KOPT-K1 (cell line): ENCODE data around the gene TRAPPC13.
"Not testable (repeated sequence)": the region's sequence is repeated elsewhere in the genome, so short reads cannot be mapped to it uniquely, and the experiment has no call there.

ENCODE experiments used
- H3K27ac ChIP-seq: fragments of 200-600 bp; sonication (generic); 2 replicates; pipeline ENCODE4 v1.5.1; 2016; ENCODE audit warnings: antibody characterized with exemption, mild to moderate bottlenecking, low read depth, low read length; ENCODE audit not compliant: poor library complexity, severe bottlenecking
- H3K36me3 ChIP-seq: fragments of 200-600 bp; sonication (generic); 2 replicates; pipeline ENCODE4 v1.5.1; 2017; ENCODE audit warnings: antibody characterized with exemption, mild to moderate bottlenecking, low read length, moderate library complexity; ENCODE audit not compliant: insufficient read depth
- H3K9me3 ChIP-seq: fragments of 200-600 bp; sonication (generic); 2 replicates; pipeline ENCODE4 v1.5.1; 2017; ENCODE audit warnings: antibody characterized with exemption, low read length, mild to moderate bottlenecking; ENCODE audit not compliant: insufficient read depth, poor library complexity, severe bottlenecking

Gene TRAPPC13

GRCh38 chr5:65624571-65625555 is at the start of gene TRAPPC13, which contains the start of gene SHLD3:
Gene TRAPPC13, plus strand, starts transcription at chr5:65625027. Its CDS starts 34 bp downstream, at chr5:65625061.
Gene SHLD3, plus strand, starts transcription at chr5:65625027. Its CDS starts 4,561 bp downstream, at chr5:65629588.
- H3K36me3 ChIP-seq, result peaks cover 15% of the 10 kb centered on the region
- peak within 1 kb of the TSS; percentile 76 for H3K27ac ChIP-seq
- H3K9me3 ChIP-seq, result no peaks in the 10 kb centered on the region

GRCh38 chr5:65577141-65577540 is 47.7 kb upstream of the TRAPPC13 start:
- H3K36me3 ChIP-seq, result peaks cover 86% of the 10 kb centered on the region

GRCh38 chr5:65588694-65589093 is 36.1 kb upstream of the TRAPPC13 start:
- peaks cover 98% of the 10 kb centered on the region for H3K36me3 ChIP-seq
- H3K9me3 ChIP-seq, result no peaks in the 10 kb centered on the region
- no peak overlapping the region for H3K27ac ChIP-seq

More at GRCh38 chr5:65577141-65577540, 47.7 kb upstream of the TRAPPC13 start:
- no peaks in the 10 kb centered on the region for H3K9me3 ChIP-seq
- H3K27ac ChIP-seq, result no peak overlapping the region

- H3K27ac ChIP-seq, result not testable (repeated sequence)
- Histone ChIP-seq H3K36me3 (peaks cover 94% of the 10 kb centered on the region), H3K9me3 (peaks cover 34% of the 10 kb centered on the region)
Observed at GRCh38 chr5:65601761-65602160, 23.1 kb upstream of the TRAPPC13 start.

GRCh38 chr5:65611524-65611923 is 13.3 kb upstream of the TRAPPC13 start:
- no peaks in the 10 kb centered on the region for H3K9me3 ChIP-seq
- H3K36me3 ChIP-seq, result peaks cover 91% of the 10 kb centered on the region
- H3K27ac ChIP-seq, result no peak overlapping the region

- no peaks in the 10 kb centered on the region for H3K9me3 ChIP-seq
- H3K36me3 ChIP-seq, result peaks cover 89% of the 10 kb centered on the region
- H3K27ac ChIP-seq, result no peak overlapping the region
Observed at GRCh38 chr5:65612298-65612907, 12.4 kb upstream of the TRAPPC13 start.

- no peak overlapping the region for H3K27ac ChIP-seq
- peaks cover 25% of the 10 kb centered on the region for H3K36me3 ChIP-seq
- no peaks in the 10 kb centered on the region for H3K9me3 ChIP-seq
Observed at GRCh38 chr5:65620021-65620420, 4.8 kb upstream of the TRAPPC13 start.

GRCh38 chr5:65621961-65622360 is 2.9 kb upstream of the TRAPPC13 start:
- not testable (repeated sequence) for H3K27ac ChIP-seq, H3K9me3 ChIP-seq, H3K36me3 ChIP-seq

GRCh38 chr5:65623482-65623881 is 1.3 kb upstream of the TRAPPC13 start:
- peaks cover 4% of the 10 kb centered on the region; the same call in 1 of the 2 replicates for H3K36me3 ChIP-seq
- H3K27ac ChIP-seq, result peak overlapping the region; percentile 76
- H3K9me3 ChIP-seq, result no peaks in the 10 kb centered on the region

- no peaks in the 10 kb centered on the region for H3K9me3 ChIP-seq
Observed at GRCh38 chr5:65624025-65624570, 729 bp upstream of the TRAPPC13 start, which contains the start of gene TRIM23. Gene TRIM23, minus strand, starts transcription at chr5:65624333. Its CDS starts 59 bp downstream, at chr5:65624274.

GRCh38 chr5:65625743-65626142 is 916 bp downstream of the TRAPPC13 start:
- Histone ChIP-seq H3K27ac (peak overlapping the region; percentile 76), H3K9me3 (no peaks in the 10 kb centered on the region), H3K36me3 (peaks cover 17% of the 10 kb centered on the region)

More at GRCh38 chr5:65624025-65624570, 729 bp upstream of the TRAPPC13 start, which contains the start of gene TRIM23:
- peaks cover 8% of the 10 kb centered on the region; the same call in 1 of the 2 replicates for H3K36me3 ChIP-seq
- peak within 1 kb of the TSS; percentile 76 for H3K27ac ChIP-seq

- H3K27ac ChIP-seq, result no peak overlapping the region
- H3K36me3 ChIP-seq, result peaks cover 26% of the 10 kb centered on the region
Observed at GRCh38 chr5:65630981-65631380, 6.2 kb downstream of the TRAPPC13 start.

GRCh38 chr5:65640240-65640639 is 15.4 kb downstream of the TRAPPC13 start:
- H3K27ac ChIP-seq, result no peak overlapping the region
- H3K36me3 ChIP-seq, result peaks cover 48% of the 10 kb centered on the region
- H3K9me3 ChIP-seq, result no peaks in the 10 kb centered on the region

More at GRCh38 chr5:65630981-65631380, 6.2 kb downstream of the TRAPPC13 start:
- no peaks in the 10 kb centered on the region for H3K9me3 ChIP-seq

- no peak overlapping the region for H3K27ac ChIP-seq
Observed at GRCh38 chr5:65646938-65647337, 22.1 kb downstream of the TRAPPC13 start.

GRCh38 chr5:65647941-65648340 is 23.1 kb downstream of the TRAPPC13 start:
- Histone ChIP-seq H3K9me3 (no peaks in the 10 kb centered on the region), H3K27ac (no peak overlapping the region), H3K36me3 (peaks cover 29% of the 10 kb centered on the region)

More at GRCh38 chr5:65646938-65647337, 22.1 kb downstream of the TRAPPC13 start:
- Histone ChIP-seq H3K36me3 (peaks cover 29% of the 10 kb centered on the region), H3K9me3 (no peaks in the 10 kb centered on the region)
